ENCODE data around the gene SEMA5B. TPM values are rescaled to one million over a fixed set of nuclear protein-coding genes. Genes with fewer than 3 reads are reported as not detected.

SEMA5B gene
- total and polyA plus RNA-seq, 12 donors: 1.3 to 12.7 (median 7.4) TPM

GRCh38 chr3:122930063-122930997 lies 97.2 kb downstream of the SEMA5B start:
- 78 to 83% methylated on average over 14 of the region's 14 CpGs for WGBS, 2 donors
- intact Hi-C loops (cut with DNase I): loop anchor here in 1 of 10 donors (10.0 kb wide), 1 partner anchor 324 kb away; no protein-coding TSS in a partner anchor
- TF ChIP-seq, protein P1, sequence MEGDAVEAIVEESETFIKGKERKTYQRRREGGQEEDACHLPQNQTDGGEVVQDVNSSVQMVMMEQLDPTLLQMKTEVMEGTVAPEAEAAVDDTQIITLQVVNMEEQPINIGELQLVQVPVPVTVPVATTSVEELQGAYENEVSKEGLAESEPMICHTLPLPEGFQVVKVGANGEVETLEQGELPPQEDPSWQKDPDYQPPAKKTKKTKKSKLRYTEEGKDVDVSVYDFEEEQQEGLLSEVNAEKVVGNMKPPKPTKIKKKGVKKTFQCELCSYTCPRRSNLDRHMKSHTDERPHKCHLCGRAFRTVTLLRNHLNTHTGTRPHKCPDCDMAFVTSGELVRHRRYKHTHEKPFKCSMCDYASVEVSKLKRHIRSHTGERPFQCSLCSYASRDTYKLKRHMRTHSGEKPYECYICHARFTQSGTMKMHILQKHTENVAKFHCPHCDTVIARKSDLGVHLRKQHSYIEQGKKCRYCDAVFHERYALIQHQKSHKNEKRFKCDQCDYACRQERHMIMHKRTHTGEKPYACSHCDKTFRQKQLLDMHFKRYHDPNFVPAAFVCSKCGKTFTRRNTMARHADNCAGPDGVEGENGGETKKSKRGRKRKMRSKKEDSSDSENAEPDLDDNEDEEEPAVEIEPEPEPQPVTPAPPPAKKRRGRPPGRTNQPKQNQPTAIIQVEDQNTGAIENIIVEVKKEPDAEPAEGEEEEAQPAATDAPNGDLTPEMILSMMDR (IDR thresholded peaks at IDR 0.05): no peak
- Histone ChIP-seq H3K9me3 (no peaks in the 10 kb centered on the region), H3K27ac (no peak overlapping the region), H3K4me3 (no peak overlapping the region), H3K36me3 (no peaks in the 10 kb centered on the region), H3K27me3 (peaks cover 0 to 4% (median 0%) of the 10 kb centered on the region in 7 donors), H3K4me1 (peaks cover 0 to 16% (median 0%) of the 10 kb centered on the region in 9 donors)
- DNase-seq (no peak), ATAC-seq (peak in 1 of 8 donors; percentile 25)

DNA sequence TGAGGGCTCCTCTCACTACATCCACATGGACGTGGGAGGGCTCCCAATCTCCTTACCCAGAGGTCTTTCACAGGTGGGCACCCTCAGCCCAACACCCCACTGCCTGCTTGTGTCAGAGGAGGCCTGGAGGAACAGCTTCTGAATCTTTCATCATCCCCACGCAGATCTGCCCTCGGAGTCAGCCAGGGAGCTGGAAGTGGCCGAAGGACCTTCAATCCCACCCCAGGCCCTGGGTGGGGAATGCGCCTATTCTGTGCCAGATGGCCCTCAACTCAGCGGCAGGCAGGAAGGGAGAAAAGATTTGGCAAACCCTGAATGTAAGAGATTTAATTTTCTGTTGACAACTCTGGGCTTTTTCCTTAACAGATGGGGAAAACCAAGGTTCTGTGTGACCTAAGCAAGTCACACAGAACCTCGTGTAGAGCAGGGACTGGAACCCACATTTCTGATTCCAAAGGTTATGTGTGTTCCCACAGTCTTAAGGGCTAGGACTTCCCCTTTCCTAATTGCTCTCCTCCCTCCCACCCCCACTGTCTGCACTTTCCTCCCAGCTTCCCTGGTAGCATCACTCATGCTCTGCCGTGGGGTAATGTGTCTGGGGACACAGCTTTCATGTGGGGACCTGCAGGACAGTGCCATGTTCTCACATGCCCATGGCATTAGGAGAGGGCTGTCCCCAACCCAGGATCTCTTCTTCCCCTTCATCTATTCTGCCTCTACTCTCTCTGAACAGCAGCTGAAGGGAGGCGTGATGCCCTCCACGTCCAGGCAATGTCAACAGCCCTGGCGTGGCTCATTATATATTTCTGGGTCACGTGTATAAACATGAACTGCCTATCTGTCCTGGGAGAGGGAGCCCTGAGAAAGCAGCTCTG lies 98.1 kb downstream of the SEMA5B start:
- Histone ChIP-seq H3K27ac (no peak overlapping the region), H3K4me3 (no peak overlapping the region), H3K27me3 (peaks cover 0 to 4% (median 0%) of the 10 kb centered on the region in 7 donors), H3K36me3 (no peaks in the 10 kb centered on the region), H3K4me1 (peaks cover 0 to 16% (median 0%) of the 10 kb centered on the region in 9 donors), H3K9me3 (no peaks in the 10 kb centered on the region)
- peak in 5 of 8 donors; percentile 19 to 60 (median 43) for ATAC-seq
- no peak for DNase-seq
- WGBS, 2 donors: 58 to 62% methylated on average over 12 of the region's 12 CpGs
- TF ChIP-seq, protein P1 (IDR thresholded peaks at IDR 0.05): no peak
- intact Hi-C loops (cut with DNase I): loop anchor here in 1 of 10 donors (10.0 kb wide), 1 partner anchor 325 kb away; no protein-coding TSS in a partner anchor

- Histone ChIP-seq H3K27ac (no peak overlapping the region), H3K9me3 (no peaks in the 10 kb centered on the region), H3K27me3 (peaks cover 0 to 12% (median 0%) of the 10 kb centered on the region in 7 donors), H3K36me3 (no peaks in the 10 kb centered on the region), H3K4me1 (peaks cover 0 to 16% (median 0%) of the 10 kb centered on the region in 9 donors), H3K4me3 (no peak overlapping the region)
- intact Hi-C loops (cut with DNase I): no loop called here
- WGBS, 2 donors: 91% methylated on average over 24 of the region's 24 CpGs
- DNase-seq (no peak), ATAC-seq (peak in 2 of 8 donors; percentile 17 to 25)
- TF ChIP-seq, protein P1 (IDR thresholded peaks at IDR 0.05): no peak
Observed at GRCh38 chr3:122928396-122929187, 99.0 kb downstream of the SEMA5B start.
